ENCODE measurements around the gene ARID1B. TPM values are rescaled to one million over a fixed set of nuclear protein-coding genes. Genes with fewer than 3 reads are reported as not detected.

Gene ARID1B
- total RNA-seq, 1 donor from 2014 or later = 223 TPM

- no peak for DNase-seq (ENCODE audit: low spot score)
Observed at GRCh38 chr6:157097255-157097955, 320.2 kb downstream of the ARID1B start.

- no peak for DNase-seq (ENCODE audit: low spot score)
Observed at GRCh38 chr6:157098999-157099398, 321.8 kb downstream of the ARID1B start.

DNA sequence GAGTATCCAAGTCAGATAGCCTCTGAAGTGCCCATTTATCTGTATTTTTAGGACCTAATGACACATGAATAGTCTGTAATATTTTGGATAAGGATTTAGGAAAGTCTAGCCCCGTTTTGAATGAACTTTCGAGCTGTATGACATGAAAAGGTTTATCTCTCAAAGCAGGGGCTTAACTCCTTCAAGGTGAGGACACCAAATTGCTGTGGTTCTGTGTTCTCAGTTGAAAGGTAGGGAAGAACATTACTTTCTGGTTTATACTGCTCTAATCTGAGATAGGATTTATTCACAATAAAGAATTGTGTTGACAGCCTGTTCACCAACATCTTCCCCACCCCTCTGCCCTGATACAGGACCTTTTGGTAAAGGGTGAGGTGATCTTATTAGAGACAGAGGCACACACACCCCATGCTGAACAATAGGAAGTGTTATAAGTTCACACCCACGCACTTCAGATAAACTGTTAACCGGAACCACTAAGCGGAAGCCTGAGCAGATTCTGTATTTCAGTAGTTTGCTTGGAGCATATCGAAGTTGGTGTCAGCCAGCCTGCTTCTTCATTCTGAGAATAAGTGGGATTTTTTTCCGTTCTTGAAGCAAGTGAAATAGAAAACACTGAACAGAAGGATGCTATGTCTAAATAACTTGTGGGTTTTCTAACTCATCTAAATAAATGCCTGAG lies 322.9 kb downstream of the ARID1B start:
- DNase-seq (ENCODE audit: low spot score) = no peak

GRCh38 chr6:157101166-157101565 lies 324.0 kb downstream of the ARID1B start:
- DNase-seq (ENCODE audit: low spot score) = no peak

DNA sequence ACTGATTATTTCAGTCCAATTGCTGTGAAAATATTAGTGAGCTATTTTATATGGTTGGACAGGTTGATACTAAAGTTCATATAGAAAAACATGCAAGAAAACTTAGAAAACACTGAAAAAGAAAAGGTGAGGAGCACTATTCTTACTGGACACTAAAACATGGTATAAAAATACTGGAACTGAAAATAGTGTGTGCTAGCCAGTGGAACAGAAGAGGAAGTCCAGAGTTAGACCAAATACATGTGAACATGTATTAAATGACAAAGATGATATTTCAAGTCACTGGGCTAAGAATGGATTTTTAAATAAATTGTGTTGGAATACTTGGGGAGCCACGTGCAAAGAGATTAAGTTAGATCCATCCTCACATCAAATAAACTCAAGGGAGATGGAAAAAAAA lies 327.6 kb downstream of the ARID1B start:
- DNase-seq (ENCODE audit: low spot score) = no peak

DNA sequence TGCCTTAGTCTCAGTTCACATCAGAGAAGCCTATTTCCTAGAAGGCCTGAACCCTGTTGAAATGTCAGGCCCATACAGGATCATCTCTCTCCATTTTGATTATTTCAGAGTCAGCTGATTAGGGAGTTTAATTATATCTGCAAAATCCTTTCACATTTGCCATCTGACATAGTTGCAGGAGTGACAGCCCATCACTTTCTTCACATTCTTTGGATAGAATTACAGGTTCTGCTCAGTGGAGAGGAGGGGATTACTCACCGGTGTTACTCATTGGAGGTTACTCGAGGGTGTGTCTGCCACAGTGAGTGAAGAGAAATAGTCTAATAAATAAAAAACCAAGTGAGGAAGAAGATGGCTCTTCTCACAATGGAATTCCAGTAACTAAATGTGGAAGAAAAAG lies 329.3 kb downstream of the ARID1B start:
- DNase-seq (ENCODE audit: low spot score) = no peak

- DNase-seq (ENCODE audit: low spot score) = no peak
Observed at GRCh38 chr6:157107571-157107914, 330.4 kb downstream of the ARID1B start.

GRCh38 chr6:157107915-157108651 lies 330.9 kb downstream of the ARID1B start:
- no peak for DNase-seq (ENCODE audit: low spot score)

- no peak for DNase-seq (ENCODE audit: low spot score)
Observed at GRCh38 chr6:157108923-157109322, 331.7 kb downstream of the ARID1B start.

DNA sequence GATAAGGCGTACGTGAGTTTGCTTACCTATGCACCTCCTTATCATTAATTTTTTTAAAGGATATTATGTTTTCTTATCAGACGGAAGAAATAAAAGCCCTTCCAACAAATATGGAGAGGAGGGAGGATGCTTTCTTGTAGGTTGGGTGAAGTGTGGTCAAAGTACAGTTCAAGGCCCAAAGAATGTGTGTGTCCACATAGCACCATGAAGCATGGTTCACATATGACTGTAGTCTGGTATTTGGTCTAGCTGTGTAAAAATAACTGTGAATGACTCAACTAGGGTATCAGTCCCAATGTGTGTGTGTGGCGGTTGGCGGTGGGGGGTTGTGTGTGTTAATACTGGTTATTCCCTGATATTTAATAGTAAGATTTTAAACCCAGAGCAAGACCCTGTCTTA lies 333.4 kb downstream of the ARID1B start:
- DNase-seq (ENCODE audit: low spot score) = no peak

- no peak for DNase-seq (ENCODE audit: low spot score)
Observed at GRCh38 chr6:157113389-157113788, 336.2 kb downstream of the ARID1B start.

GRCh38 chr6:157116426-157116825 lies 339.2 kb downstream of the ARID1B start:
- DNase-seq (ENCODE audit: low spot score) = no peak

DNA sequence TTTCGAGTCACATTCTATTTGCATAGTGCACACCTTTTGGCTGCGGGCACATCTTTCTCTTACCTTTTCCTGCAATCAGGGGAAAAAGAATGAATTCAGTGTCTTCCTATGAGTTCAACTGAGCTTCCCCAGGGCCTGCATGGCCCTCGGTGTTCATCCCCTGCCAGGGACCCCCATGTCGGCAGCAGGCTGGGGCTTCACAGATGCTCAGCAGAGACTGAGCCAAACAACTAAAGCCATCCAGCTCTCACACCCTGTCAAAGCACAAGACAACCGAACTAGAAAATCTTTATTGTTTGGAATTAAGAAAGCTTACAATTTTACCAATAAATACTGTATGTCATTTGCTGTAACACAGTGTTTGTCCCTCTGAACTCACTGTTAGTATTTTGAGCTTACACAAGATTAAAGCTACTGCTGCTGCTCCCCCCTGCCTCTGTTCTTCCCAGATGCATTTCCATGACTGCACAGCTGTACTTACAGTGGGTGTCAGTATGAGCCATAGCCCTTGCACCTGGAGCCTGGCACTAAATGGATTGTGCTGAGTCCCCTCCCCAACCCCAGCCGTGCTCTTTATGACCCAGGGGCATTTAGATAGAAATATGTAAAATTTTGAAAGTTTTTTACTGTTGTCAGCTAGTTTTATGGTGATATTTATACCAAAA lies 340.4 kb downstream of the ARID1B start:
- no peak for DNase-seq (ENCODE audit: low spot score)

- DNase-seq (ENCODE audit: low spot score) = no peak
Observed at GRCh38 chr6:157119502-157120027, 342.4 kb downstream of the ARID1B start.

DNA sequence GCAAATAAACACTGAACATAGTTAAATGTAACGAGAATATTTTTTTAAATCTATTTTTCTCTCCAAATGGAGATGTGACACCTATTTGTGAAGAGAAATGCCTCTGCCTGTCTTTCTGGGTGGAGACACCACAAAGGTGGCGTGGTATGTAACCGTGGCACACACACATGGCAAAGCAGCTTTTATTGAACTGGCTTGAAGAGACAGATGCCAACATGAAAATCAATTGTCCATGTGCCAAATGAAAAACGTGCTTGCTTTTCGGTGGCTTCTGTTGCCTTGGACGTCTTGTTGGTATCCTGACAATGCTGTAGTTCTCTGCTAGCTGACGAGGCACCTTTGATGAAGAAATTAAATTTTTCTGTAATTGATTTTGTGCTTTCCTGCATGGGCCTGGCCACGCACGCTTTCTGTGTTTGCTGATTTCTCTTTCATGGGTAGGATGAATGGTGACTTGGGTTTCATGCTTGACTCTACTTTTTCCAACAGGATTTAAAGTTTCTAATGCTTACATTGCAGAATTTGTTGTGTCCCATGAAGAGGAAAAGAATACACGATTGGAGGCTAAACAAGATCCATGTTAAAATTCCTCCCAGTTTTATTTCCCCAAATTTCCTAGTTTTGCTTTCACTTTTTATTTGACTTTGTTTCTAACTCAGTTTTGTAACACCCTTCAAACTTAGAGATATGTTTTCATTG lies 343.5 kb downstream of the ARID1B start:
- no peak for DNase-seq (ENCODE audit: low spot score)

DNA sequence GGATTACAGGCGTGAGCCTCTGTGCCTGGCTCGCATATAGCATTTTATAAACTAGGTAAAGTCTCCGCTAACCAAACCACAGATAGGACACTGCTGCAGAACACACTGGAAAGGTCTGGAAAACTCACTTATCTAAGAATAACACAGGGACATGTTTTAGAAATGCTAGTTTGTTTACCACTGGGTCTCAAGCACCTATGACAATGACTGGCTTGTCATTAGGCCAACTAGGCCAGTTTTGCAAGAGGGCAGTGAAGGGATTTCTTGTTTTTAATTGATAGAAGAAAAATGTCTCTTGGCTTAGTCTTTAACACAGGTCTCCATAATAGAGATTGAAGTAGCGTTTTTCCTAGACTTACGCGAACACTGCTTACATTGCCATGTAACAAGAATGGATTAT lies 344.7 kb downstream of the ARID1B start:
- DNase-seq (ENCODE audit: low spot score) = no peak

DNA sequence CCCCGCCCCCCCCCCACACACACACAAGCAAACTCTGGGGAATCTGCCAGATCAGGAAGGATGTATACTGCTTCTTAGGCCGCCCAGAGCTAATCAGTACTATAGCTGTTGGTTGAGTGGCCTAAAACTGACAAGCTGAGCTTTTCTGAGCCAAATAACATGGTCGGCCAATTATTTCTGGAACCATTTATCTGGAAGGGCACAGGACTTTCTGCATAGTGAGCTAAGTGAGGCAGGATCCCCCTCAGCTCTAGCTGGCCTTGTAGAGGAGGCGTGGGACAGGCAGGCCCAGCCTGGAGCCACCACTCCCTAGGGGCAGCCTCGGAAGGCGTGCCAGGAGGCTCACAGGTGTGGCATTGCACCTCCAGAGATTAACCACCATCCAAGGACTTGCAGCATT lies 346.1 kb downstream of the ARID1B start:
- DNase-seq (ENCODE audit: low spot score) = no peak

DNA sequence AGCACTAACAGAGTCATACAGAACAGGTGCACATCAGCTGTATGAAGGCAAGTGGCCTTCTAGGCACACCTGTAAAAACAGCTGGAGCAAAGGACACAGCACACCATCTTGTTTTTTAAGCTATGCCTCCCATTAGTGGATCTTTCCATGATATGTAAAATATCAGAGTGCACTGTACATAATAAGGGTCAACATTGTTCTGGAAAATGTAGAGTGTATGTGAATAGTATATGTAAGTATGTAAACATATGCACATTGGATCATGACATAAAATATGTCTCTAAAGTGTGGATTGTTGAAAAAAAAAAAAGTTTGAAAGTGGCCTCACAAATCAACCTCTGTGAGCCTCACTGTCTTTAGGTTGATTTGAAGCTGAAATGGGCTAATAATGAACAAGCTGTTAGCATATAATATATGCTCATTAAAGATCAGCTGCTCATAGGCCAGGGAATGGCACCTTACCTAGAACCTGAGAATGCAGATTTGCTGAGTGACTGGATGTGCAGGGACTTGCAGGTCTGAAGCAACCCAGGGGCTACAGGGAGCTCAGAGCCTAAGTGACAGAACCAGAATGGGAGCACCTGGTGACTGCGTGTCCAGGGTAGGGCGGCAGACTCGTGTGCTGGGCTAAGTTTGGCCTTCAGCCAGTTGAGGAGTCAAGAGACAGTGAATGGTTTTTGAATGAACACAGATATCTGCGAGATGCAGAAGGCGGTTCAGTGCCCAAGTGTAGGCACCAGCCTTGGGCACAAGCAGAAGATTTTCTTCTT lies 347.5 kb downstream of the ARID1B start:
- no peak for DNase-seq (ENCODE audit: low spot score)

- no peak for DNase-seq (ENCODE audit: low spot score)
Observed at GRCh38 chr6:157125531-157125930, 348.4 kb downstream of the ARID1B start.

DNA sequence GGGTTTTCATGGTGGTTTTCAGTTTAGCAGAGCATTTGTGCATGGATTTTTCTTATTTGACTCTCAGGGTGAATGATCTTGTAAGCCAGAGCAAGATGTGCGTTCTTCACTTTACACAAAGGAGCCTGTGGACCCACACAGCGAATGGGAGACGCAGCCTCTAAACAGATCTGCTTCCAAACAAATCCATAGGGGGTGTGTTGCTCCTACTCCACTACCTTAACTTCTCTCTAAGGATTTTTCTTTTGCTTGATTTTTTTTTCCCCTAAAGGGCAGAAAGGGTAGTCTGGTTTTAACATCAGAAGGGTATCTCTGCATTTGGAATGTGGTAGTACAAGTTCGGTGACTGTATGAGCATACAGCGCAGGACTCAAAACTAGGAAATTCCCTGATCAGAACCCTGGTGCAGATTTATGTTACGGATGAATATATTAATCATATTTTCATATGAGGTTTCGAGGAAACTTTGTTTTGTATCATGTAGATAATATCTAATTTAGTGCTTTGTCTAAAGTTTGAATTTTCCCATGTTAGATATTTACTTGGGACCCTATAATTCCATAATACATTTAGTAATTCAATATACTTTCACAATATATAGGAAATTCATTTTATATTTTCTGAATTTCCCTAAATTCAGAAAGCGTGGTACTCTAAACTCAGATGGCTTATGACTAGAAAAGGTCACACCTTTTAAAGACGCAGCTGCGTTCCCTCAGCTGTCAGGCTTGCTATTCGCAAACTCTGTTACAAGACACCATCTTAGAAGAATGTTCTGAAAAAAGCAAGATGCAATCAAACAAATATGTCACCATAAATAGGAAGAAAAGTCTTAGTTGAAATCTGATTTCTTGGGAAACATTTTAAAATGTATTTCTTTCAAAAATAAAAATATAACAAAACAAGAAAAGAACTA lies 349.3 kb downstream of the ARID1B start:
- DNase-seq (ENCODE audit: low spot score) = no peak
